Skeletal muscle tissue (tissue), 4 donors: ENCODE measurements around the gene FIS1. TPM values are rescaled to one million over a fixed set of nuclear protein-coding genes. Genes with fewer than 3 reads are reported as not detected.
"Not testable (repeated sequence)": the region's sequence is repeated elsewhere in the genome, so short reads cannot be mapped to it uniquely, and the experiment has no call there.

ENCODE experiments used
- H3K27ac ChIP-seq: one replicate; pipeline ENCODE4 v1.7.0; 2013; ENCODE audit warnings: mild to moderate bottlenecking, low read depth, low read length, inconsistent platforms
- H3K27me3 ChIP-seq, 3 donors: one replicate each; pipeline ENCODE4 v1.7.0; 2013; ENCODE audit warnings: low read length in 3 of 3; ENCODE audit not compliant: control insufficient read depth in 3 of 3, insufficient read depth in 3 of 3
- H3K36me3 ChIP-seq, 3 donors: one replicate each; pipeline ENCODE4 v1.7.0; 2013; ENCODE audit warnings: low read length in 3 of 3; ENCODE audit not compliant: control insufficient read depth in 3 of 3, insufficient read depth in 3 of 3
- H3K4me1 ChIP-seq, 3 donors: one replicate each; pipeline ENCODE4 v1.7.0; 2013; ENCODE audit warnings: low read length in 3 of 3, mild to moderate bottlenecking in 3 of 3; ENCODE audit not compliant: control insufficient read depth in 3 of 3, insufficient read depth in 3 of 3
- H3K4me3 ChIP-seq, 3 donors: one replicate each; pipeline ENCODE4 v1.7.0; 2013; ENCODE audit warnings: low read length in 3 of 3
- H3K9ac ChIP-seq, 3 donors: one replicate each; pipeline ENCODE4 v1.7.0; 2013; ENCODE audit warnings: low read length in 3 of 3, mild to moderate bottlenecking in 3 of 3, moderate library complexity in 2 of 3, low read depth in 1 of 3
- H3K9me3 ChIP-seq, 3 donors: one replicate each; pipeline ENCODE4 v1.7.0; 2013; ENCODE audit warnings: low read length in 3 of 3; ENCODE audit not compliant: control insufficient read depth in 3 of 3
- total RNA-seq: library from RNA; depleted of rRNA; stranded (reverse); fragments of >200 nt; gene quantifications from one replicate; pipeline ENCODE4 v1.2.3, GENCODE V29; 2014
- donor health status: Osteomylitis.

Gene FIS1
- total RNA-seq, 1 donor from 2014 or later, result 188 TPM

GRCh38 chr7:101206665-101207042 lies 38.2 kb downstream of the FIS1 start:
- H3K27ac ChIP-seq, result no peak overlapping the region
- H3K36me3 ChIP-seq, result peaks cover 16 to 19% (median 18%) of the 10 kb centered on the region in 3 donors
- peaks cover 18 to 22% (median 19%) of the 10 kb centered on the region in 3 donors for H3K27me3 ChIP-seq
- no peaks in the 10 kb centered on the region for H3K9me3 ChIP-seq
- H3K4me3 ChIP-seq, result no peak overlapping the region
- peaks cover 0 to 7% (median under 1%) of the 10 kb centered on the region in 3 donors for H3K4me1 ChIP-seq
- H3K9ac ChIP-seq, result no peak overlapping the region

- Histone ChIP-seq H3K4me1 (peaks cover 0 to 8% (median 2%) of the 10 kb centered on the region in 3 donors), H3K9me3 (no peaks in the 10 kb centered on the region), H3K27ac (no peak overlapping the region), H3K27me3 (peaks cover 23 to 25% (median 23%) of the 10 kb centered on the region in 3 donors), H3K36me3 (peaks cover 14 to 17% (median 16%) of the 10 kb centered on the region in 3 donors), H3K9ac (no peak overlapping the region), H3K4me3 (no peak overlapping the region)
Measured at GRCh38 chr7:101205901-101206664, 38.8 kb downstream of the FIS1 start.

- H3K4me3 ChIP-seq, result not testable (repeated sequence)
Measured at GRCh38 chr7:101203740-101204738, 40.8 kb downstream of the FIS1 start.

GRCh38 chr7:101202603-101202918 lies 42.3 kb downstream of the FIS1 start:
- peaks cover 0 to 6% (median 4%) of the 10 kb centered on the region in 3 donors for H3K36me3 ChIP-seq
- peaks cover 0 to 8% (median 2%) of the 10 kb centered on the region in 3 donors for H3K4me1 ChIP-seq
- no peak overlapping the region for H3K4me3 ChIP-seq
- H3K9ac ChIP-seq, result no peak overlapping the region
- H3K27ac ChIP-seq, result no peak overlapping the region
- peaks cover 36 to 44% (median 41%) of the 10 kb centered on the region in 3 donors for H3K27me3 ChIP-seq
- no peaks in the 10 kb centered on the region for H3K9me3 ChIP-seq

More at GRCh38 chr7:101203740-101204738, 40.8 kb downstream of the FIS1 start:
- Histone ChIP-seq H3K27me3 (peaks cover 33 to 35% (median 35%) of the 10 kb centered on the region in 3 donors), H3K36me3 (peaks cover 5 to 12% (median 10%) of the 10 kb centered on the region in 3 donors)
- H3K9ac ChIP-seq, H3K9me3 ChIP-seq, H3K4me1 ChIP-seq, H3K27ac ChIP-seq: not testable (repeated sequence)

GRCh38 chr7:101201695-101202602 lies 42.9 kb downstream of the FIS1 start:
- Histone ChIP-seq H3K27me3 (peaks cover 36 to 44% (median 41%) of the 10 kb centered on the region in 3 donors), H3K4me3 (no peak overlapping the region), H3K4me1 (peaks cover 0 to 8% (median 2%) of the 10 kb centered on the region in 3 donors), H3K36me3 (peaks cover 0 to 6% (median 2%) of the 10 kb centered on the region in 3 donors), H3K27ac (no peak overlapping the region), H3K9ac (peak overlapping the region in 1 of 3 donors; percentile 25), H3K9me3 (no peaks in the 10 kb centered on the region)

GRCh38 chr7:101200862-101201599 lies 43.9 kb downstream of the FIS1 start, which contains the start of gene MOGAT3:
Gene MOGAT3, minus strand, starts transcription at chr7:101201036. Its CDS starts 182 bp downstream, at chr7:101200854.
- Histone ChIP-seq H3K27ac (no peak within 1 kb of the TSS), H3K4me3 (no peak within 1 kb of the TSS), H3K27me3 (peaks cover 41 to 48% (median 44%) of the 10 kb centered on the region in 3 donors)

GRCh38 chr7:101200504-101200861 lies 44.4 kb downstream of the FIS1 start:
- Histone ChIP-seq H3K27ac (no peak overlapping the region), H3K36me3 (no peaks in the 10 kb centered on the region), H3K27me3 (peaks cover 45 to 50% (median 45%) of the 10 kb centered on the region in 3 donors), H3K4me1 (peaks cover 0 to 8% (median 2%) of the 10 kb centered on the region in 3 donors), H3K9ac (no peak overlapping the region), H3K9me3 (no peaks in the 10 kb centered on the region), H3K4me3 (no peak overlapping the region)

More at GRCh38 chr7:101200862-101201599, 43.9 kb downstream of the FIS1 start, which contains the start of gene MOGAT3:
- H3K9ac ChIP-seq, result peak within 1 kb of the TSS in 1 of 3 donors; percentile 25
- H3K9me3 ChIP-seq, result no peaks in the 10 kb centered on the region
- peaks cover 0 to 8% (median 2%) of the 10 kb centered on the region in 3 donors for H3K4me1 ChIP-seq
- peaks cover 0 to 1% (median 0%) of the 10 kb centered on the region in 3 donors for H3K36me3 ChIP-seq

- not testable (repeated sequence) for H3K27ac ChIP-seq, H3K9ac ChIP-seq, H3K4me3 ChIP-seq, H3K36me3 ChIP-seq, H3K4me1 ChIP-seq, H3K9me3 ChIP-seq
- peaks cover 47 to 55% (median 50%) of the 10 kb centered on the region in 3 donors for H3K27me3 ChIP-seq
Measured at GRCh38 chr7:101199522-101199921, 45.4 kb downstream of the FIS1 start.
